Neural cell (in vitro differentiated cells): ENCODE data around the gene EXOC6B. TPM values are rescaled to one million over a fixed set of nuclear protein-coding genes. Genes with fewer than 3 reads are reported as not detected.

ENCODE experiments used
- H2AFZ ChIP-seq: fragments of 200-600, 300-800 bp; sonication (generic), shearing (Covaris generic); 2 replicates; pipeline ENCODE4 v1.6.0; 2014; ENCODE audit warnings: low read depth, mild to moderate bottlenecking, antibody characterized with exemption, low read length, moderate library complexity
- H3F3A ChIP-seq: fragments of 200-600 bp; shearing (Covaris generic); 2 replicates; pipeline ENCODE4 v1.6.1; 2016; ENCODE audit warnings: mild to moderate bottlenecking, moderate library complexity, mixed read lengths, antibody characterized with exemption, low read length; ENCODE audit not compliant: insufficient read depth, poor library complexity, severe bottlenecking
- H3K27ac ChIP-seq: fragments of 200-600, 300-800 bp; sonication (generic), shearing (Covaris generic); 2 replicates; pipeline ENCODE4 v1.5.1; 2014; ENCODE audit warnings: mild to moderate bottlenecking, low read length, moderate library complexity
- H3K27me3 ChIP-seq: fragments of 300-800, 200-600 bp; sonication (generic), shearing (Covaris generic); 2 replicates; pipeline ENCODE4 v1.6.0; 2014; ENCODE audit warnings: mild to moderate bottlenecking, low read depth, low read length, moderate library complexity; ENCODE audit not compliant: insufficient read depth
- H3K36me3 ChIP-seq: fragments of 300-800, 200-600 bp; sonication (generic), shearing (Covaris generic); 2 replicates; pipeline ENCODE4 v1.5.1; 2014; ENCODE audit warnings: mild to moderate bottlenecking, antibody characterized with exemption, low read length, moderate library complexity; ENCODE audit not compliant: insufficient read depth
- H3K4me2 ChIP-seq: fragments of 300-800, 200-600 bp; sonication (generic), shearing (Covaris generic); 2 replicates; pipeline ENCODE4 v1.6.0; 2014; ENCODE audit warnings: mild to moderate bottlenecking, low read length
- H3K4me3 ChIP-seq: fragments of 300-800, 200-600 bp; sonication (generic), shearing (Covaris generic); 2 replicates; pipeline ENCODE4 v1.5.1; 2014; ENCODE audit warnings: mild to moderate bottlenecking, low read length, moderate library complexity
- H3K79me2 ChIP-seq: fragments of 200-600 bp; shearing (Covaris generic); replicated peaks from 2 replicates; pipeline ENCODE4 v1.6.0; 2014; ENCODE audit warnings: mild to moderate bottlenecking, low read length, moderate library complexity; ENCODE audit not compliant: insufficient read depth
- H3K9ac ChIP-seq: fragments of 300-800, 200-600 bp; sonication (generic), shearing (Covaris generic); 2 replicates; pipeline ENCODE4 v1.6.1; 2016; ENCODE audit warnings: mild to moderate bottlenecking, low read length, mixed read lengths
- H3K9me2 ChIP-seq: fragments of 200-600 bp; shearing (Covaris generic); 2 replicates; pipeline ENCODE4 v1.6.1; 2016; ENCODE audit warnings: mild to moderate bottlenecking, low read length, mixed read lengths; ENCODE audit not compliant: insufficient read depth
- H3K9me3 ChIP-seq: fragments of 200-600, 300-800 bp; sonication (generic), shearing (Covaris generic); 2 replicates; pipeline ENCODE4 v1.6.1; 2016; ENCODE audit warnings: mild to moderate bottlenecking, mixed run types, low read length, moderate library complexity, mixed read lengths
- H4K20me1 ChIP-seq: fragments of 200-600 bp; shearing (Covaris generic); 2 replicates; pipeline ENCODE4 v1.6.1; 2016; ENCODE audit warnings: mild to moderate bottlenecking, mixed run types; ENCODE audit not compliant: insufficient read depth
- EP300 ChIP-seq: fragments of 450-650 bp; conservative IDR thresholded peaks from 2 replicates; pipeline ENCODE4 v1.6.1; 2014; ENCODE audit warnings: antibody characterized with exemption, mild to moderate bottlenecking, moderate library complexity; ENCODE audit not compliant: poor library complexity, severe bottlenecking
- EZH2 ChIP-seq: fragments of 200-600, 300-800 bp; shearing (Covaris generic), sonication (generic); IDR thresholded peaks from 2 replicates; pipeline ENCODE4 v1.6.1; 2014; ENCODE audit warnings: antibody characterized with exemption, low read length, borderline replicate concordance, mild to moderate bottlenecking; ENCODE audit not compliant: insufficient read depth, poor library complexity, severe bottlenecking
- MXI1 ChIP-seq: fragments of 450-650 bp; conservative IDR thresholded peaks from 2 replicates; pipeline ENCODE4 v1.6.1; 2014; ENCODE audit warnings: antibody characterized with exemption, mild to moderate bottlenecking; ENCODE audit not compliant: poor library complexity, severe bottlenecking
- POLR2AphosphoS5 ChIP-seq: IDR thresholded peaks from 2 replicates; pipeline ENCODE4 v1.6.1; 2012
- RAD21 ChIP-seq: fragments of 450-650 bp; conservative IDR thresholded peaks from 2 replicates; pipeline ENCODE4 v1.6.1; 2014; ENCODE audit warnings: antibody characterized with exemption, mild to moderate bottlenecking, moderate library complexity
- SMC3 ChIP-seq: fragments of 450-650 bp; conservative IDR thresholded peaks from 2 replicates; pipeline ENCODE4 v1.6.1; 2014; ENCODE audit warnings: antibody characterized with exemption, mild to moderate bottlenecking, moderate library complexity; ENCODE audit not compliant: poor library complexity
- TAF1 ChIP-seq: IDR thresholded peaks from 2 replicates; pipeline ENCODE4 v1.6.1; 2012; ENCODE audit warnings: low read depth
- polyA plus RNA-seq: library from polyadenylated mRNA; depleted of rRNA; stranded (reverse); fragments of >200 nt; gene quantifications from 2 replicates; pipeline ENCODE4 v1.2.3, GENCODE V29; 2014
- TF ChIP-seq, protein P1 (sequence below): fragments of 450-650 bp; IDR thresholded peaks from 2 replicates; pipeline ENCODE4 v1.5.1; 2014; ENCODE audit warnings: antibody characterized with exemption, mild to moderate bottlenecking, moderate library complexity; ENCODE audit not compliant: poor library complexity, severe bottlenecking
- TF ChIP-seq, protein P2 (sequence below): IDR thresholded peaks from 2 replicates; pipeline ENCODE4 v1.6.1; 2012; ENCODE audit warnings: borderline replicate concordance

Gene EXOC6B
- polyA plus RNA-seq, 1 donor from 2014 or later: 23.4 TPM

DNA sequence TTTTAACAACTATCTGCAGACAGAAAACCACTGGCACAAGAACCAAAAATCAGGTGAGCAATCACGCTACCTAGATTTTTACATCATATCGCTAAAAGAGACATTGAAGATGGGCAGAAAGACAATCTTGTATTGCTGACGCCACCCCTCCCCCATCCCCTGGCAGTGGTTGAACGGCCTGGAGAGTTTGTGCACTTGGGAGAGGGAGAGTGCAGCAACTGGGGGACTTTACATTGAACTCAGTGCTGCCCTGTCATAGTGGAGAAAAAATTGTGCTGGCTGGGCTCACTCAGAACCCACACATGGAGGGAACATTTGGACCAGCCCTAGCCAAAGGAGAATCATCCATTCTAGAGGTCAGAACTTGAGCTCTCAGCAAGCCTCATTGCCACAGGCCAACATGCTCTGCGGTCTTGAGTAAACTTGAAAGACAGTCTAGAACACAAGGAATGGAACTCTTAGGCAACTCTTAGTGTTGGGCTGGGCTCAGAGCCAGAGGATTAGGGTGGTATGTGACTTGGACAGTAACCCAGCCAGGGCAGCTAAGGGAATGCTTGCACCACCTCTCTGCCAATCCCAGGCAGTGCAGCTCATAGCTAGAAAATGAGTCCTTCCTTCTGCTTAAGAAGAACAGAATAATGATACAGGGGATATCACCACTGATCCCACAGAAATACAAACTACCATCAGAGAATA, 458.2 kb downstream of the EXOC6B start:
- Histone ChIP-seq H3K27ac (no peak overlapping the region), H3K9me3 (no peaks in the 10 kb centered on the region), H3K4me2 (no peak overlapping the region), H3K79me2 (no peaks in the 10 kb centered on the region), H3K9me2 (no peaks in the 10 kb centered on the region), H3K4me3 (no peak overlapping the region), H3F3A (no peaks in the 10 kb centered on the region), H3K36me3 (no peaks in the 10 kb centered on the region), H3K9ac (no peak overlapping the region), H4K20me1 (no peaks in the 10 kb centered on the region), H2AFZ (no peak overlapping the region), H3K27me3 (no peaks in the 10 kb centered on the region)
- TF ChIP-seq TAF1 (no peak), EZH2 (no peak), EP300 (no peak), RAD21 (no peak), SMC3 (no peak), MXI1 (no peak), POLR2AphosphoS5 (no peak)
- TF ChIP-seq, protein P1, sequence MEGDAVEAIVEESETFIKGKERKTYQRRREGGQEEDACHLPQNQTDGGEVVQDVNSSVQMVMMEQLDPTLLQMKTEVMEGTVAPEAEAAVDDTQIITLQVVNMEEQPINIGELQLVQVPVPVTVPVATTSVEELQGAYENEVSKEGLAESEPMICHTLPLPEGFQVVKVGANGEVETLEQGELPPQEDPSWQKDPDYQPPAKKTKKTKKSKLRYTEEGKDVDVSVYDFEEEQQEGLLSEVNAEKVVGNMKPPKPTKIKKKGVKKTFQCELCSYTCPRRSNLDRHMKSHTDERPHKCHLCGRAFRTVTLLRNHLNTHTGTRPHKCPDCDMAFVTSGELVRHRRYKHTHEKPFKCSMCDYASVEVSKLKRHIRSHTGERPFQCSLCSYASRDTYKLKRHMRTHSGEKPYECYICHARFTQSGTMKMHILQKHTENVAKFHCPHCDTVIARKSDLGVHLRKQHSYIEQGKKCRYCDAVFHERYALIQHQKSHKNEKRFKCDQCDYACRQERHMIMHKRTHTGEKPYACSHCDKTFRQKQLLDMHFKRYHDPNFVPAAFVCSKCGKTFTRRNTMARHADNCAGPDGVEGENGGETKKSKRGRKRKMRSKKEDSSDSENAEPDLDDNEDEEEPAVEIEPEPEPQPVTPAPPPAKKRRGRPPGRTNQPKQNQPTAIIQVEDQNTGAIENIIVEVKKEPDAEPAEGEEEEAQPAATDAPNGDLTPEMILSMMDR: no peak
- TF ChIP-seq, protein P2, sequence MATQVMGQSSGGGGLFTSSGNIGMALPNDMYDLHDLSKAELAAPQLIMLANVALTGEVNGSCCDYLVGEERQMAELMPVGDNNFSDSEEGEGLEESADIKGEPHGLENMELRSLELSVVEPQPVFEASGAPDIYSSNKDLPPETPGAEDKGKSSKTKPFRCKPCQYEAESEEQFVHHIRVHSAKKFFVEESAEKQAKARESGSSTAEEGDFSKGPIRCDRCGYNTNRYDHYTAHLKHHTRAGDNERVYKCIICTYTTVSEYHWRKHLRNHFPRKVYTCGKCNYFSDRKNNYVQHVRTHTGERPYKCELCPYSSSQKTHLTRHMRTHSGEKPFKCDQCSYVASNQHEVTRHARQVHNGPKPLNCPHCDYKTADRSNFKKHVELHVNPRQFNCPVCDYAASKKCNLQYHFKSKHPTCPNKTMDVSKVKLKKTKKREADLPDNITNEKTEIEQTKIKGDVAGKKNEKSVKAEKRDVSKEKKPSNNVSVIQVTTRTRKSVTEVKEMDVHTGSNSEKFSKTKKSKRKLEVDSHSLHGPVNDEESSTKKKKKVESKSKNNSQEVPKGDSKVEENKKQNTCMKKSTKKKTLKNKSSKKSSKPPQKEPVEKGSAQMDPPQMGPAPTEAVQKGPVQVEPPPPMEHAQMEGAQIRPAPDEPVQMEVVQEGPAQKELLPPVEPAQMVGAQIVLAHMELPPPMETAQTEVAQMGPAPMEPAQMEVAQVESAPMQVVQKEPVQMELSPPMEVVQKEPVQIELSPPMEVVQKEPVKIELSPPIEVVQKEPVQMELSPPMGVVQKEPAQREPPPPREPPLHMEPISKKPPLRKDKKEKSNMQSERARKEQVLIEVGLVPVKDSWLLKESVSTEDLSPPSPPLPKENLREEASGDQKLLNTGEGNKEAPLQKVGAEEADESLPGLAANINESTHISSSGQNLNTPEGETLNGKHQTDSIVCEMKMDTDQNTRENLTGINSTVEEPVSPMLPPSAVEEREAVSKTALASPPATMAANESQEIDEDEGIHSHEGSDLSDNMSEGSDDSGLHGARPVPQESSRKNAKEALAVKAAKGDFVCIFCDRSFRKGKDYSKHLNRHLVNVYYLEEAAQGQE: no peak

DNA sequence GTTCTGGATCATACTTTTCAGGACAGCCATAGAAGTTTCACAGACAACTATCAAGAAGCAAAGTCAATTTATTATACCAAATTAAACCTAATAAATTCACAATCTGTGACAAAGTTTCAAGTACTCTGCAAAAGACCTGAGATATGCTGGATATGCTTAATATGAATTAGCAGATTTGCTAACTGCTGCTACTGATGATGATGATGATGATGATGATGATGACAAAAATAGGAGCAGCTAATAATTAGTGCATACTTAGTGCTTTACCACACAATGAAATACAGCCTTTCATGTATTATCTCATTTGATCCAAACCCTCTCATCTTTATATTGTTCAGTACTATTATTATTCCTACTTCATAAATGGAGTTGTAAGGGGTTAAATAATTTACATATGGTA, 462.4 kb downstream of the EXOC6B start:
- no peak overlapping the region for H3K9ac ChIP-seq
- H3K27ac ChIP-seq: no peak overlapping the region
- H3K9me2 ChIP-seq: no peaks in the 10 kb centered on the region
- H3K9me3 ChIP-seq: no peaks in the 10 kb centered on the region
- no peaks in the 10 kb centered on the region for H3K79me2 ChIP-seq
- H4K20me1 ChIP-seq: no peaks in the 10 kb centered on the region
- H2AFZ ChIP-seq: no peak overlapping the region
- no peaks in the 10 kb centered on the region for H3F3A ChIP-seq
- H3K36me3 ChIP-seq: no peaks in the 10 kb centered on the region
- no peaks in the 10 kb centered on the region for H3K27me3 ChIP-seq
- no peak overlapping the region for H3K4me3 ChIP-seq
- H3K4me2 ChIP-seq: no peak overlapping the region
- TF ChIP-seq RAD21 (no peak), EZH2 (no peak)

DNA sequence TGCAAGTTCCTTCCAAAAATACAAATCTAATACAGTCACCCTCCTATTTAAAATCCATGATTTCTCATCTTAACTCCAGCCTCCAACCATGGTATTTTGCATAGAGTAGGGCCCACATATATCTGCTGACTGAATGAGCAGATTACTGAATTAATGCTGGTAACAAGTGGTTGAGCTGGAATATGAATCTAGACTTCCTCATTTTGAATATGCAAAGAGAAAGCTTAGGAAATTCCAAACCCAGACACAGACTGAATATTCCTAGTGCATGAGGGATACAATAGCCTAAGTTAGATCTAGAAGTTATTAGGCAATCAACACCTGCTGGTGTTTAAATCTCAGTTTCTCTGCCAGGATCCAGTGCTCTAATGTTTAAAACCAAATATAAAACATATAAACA, 463.1 kb downstream of the EXOC6B start:
- Histone ChIP-seq H3K79me2 (no peaks in the 10 kb centered on the region), H3K9me3 (no peaks in the 10 kb centered on the region), H3K27ac (no peak overlapping the region), H3K9me2 (no peaks in the 10 kb centered on the region), H3K9ac (no peak overlapping the region), H3F3A (no peaks in the 10 kb centered on the region), H3K4me2 (no peak overlapping the region), H3K36me3 (no peaks in the 10 kb centered on the region), H3K4me3 (no peak overlapping the region), H4K20me1 (no peaks in the 10 kb centered on the region), H3K27me3 (no peaks in the 10 kb centered on the region), H2AFZ (no peak overlapping the region)
- TF ChIP-seq POLR2AphosphoS5 (no peak), MXI1 (no peak), EP300 (no peak), EZH2 (no peak), SMC3 (no peak), TAF1 (no peak), RAD21 (no peak)
- TF ChIP-seq, protein P1: no peak
- TF ChIP-seq, protein P2: no peak
